B cell (primary cell): ENCODE data around the gene LMAN1L. TPM values are rescaled to one million over a fixed set of nuclear protein-coding genes. Genes with fewer than 3 reads are reported as not detected.
A peak's percentile ranks its signal among the peaks of the same experiment; 100 is the strongest.

ENCODE experiments used
- ATAC-seq: fragments of 200-7000 bp; cut with Tn5 transposase; one replicate; pipeline ENCODE4 v1.10.0; 2021; ENCODE audit warnings: low read depth, mild to moderate bottlenecking, moderate number of reproducible peaks, moderate library complexity
- CTCF ChIA-PET: fragments of 350-600 bp; sonication (Branson Sonifier 250); formaldehyde crosslinking; loops from one replicate; lab custom pipeline; 2021; ENCODE audit warnings: antibody characterized with exemption, inconsistent platforms; lab: Charles Lee
- POLR2A ChIA-PET: fragments of 350-600 bp; sonication (Branson Sonifier 250); formaldehyde crosslinking; loops from one replicate; lab custom pipeline; 2021; ENCODE audit warnings: antibody characterized with exemption; lab: Charles Lee
- DNase-seq: peaks from one replicate; pipeline ENCODE4 v3.0.0; 2013
- H2AFZ ChIP-seq: 2 replicates; pipeline ENCODE4 v1.6.1; 2012; ENCODE audit warnings: mild to moderate bottlenecking, low read depth, low read length; ENCODE audit not compliant: insufficient read depth, poor library complexity, severe bottlenecking
- H3K27ac ChIP-seq, 2 donors: 1 replicate in 1 of 2; 2 replicates in 1 of 2; pipeline ENCODE4 v1.5.1; 2012 to 2013; ENCODE audit warnings: low read length in 2 of 2, mild to moderate bottlenecking in 2 of 2, moderate library complexity in 1 of 2
- H3K27me3 ChIP-seq, 4 experiments: fragments of 200-600 bp in 1 of 4; sonication (generic) in 1 of 4; replicated peaks in 1 of 4; 1 replicate in 2 of 4; 2 replicates in 2 of 4; pipeline versions ENCODE4 v1.6.1 to v1.7.0; 2013 to 2016; ENCODE audit warnings: low read length in 3 of 4, mild to moderate bottlenecking in 2 of 4, mixed read lengths in 1 of 4, moderate library complexity in 1 of 4; ENCODE audit not compliant: insufficient read depth in 4 of 4, control insufficient read depth in 3 of 4; ENCODE audit errors: control extremely low read depth in 1 of 4
- H3K36me3 ChIP-seq, 2 experiments: replicated peaks in 1 of 2; 1 replicate in 1 of 2; 2 replicates in 1 of 2; pipeline versions ENCODE4 v1.6.1 to v1.7.1; 2013; ENCODE audit warnings: low read length in 1 of 2; ENCODE audit not compliant: insufficient read depth in 2 of 2, control insufficient read depth in 1 of 2; ENCODE audit errors: control extremely low read depth in 1 of 2, extremely low read depth in 1 of 2
- H3K4me1 ChIP-seq, 2 donors: fragments of 200-600 bp in 1 of 2; sonication (generic) in 1 of 2; 1 replicate in 1 of 2; 2 replicates in 1 of 2; pipeline versions ENCODE4 v1.5.1 to v1.6.1; 2013 to 2017; ENCODE audit warnings: low read length in 2 of 2; ENCODE audit not compliant: control insufficient read depth in 2 of 2, insufficient read depth in 2 of 2
- H3K4me2 ChIP-seq: replicated peaks from 2 replicates; pipeline ENCODE3; 2012; ENCODE audit warnings: mild to moderate bottlenecking, low read depth, low read length; ENCODE audit not compliant: poor library complexity, severe bottlenecking
- H3K4me3 ChIP-seq, 5 experiments: fragments of 200-600 bp in 1 of 5; sonication (generic) in 1 of 5; 1 replicate in 3 of 5; 2 replicates in 2 of 5; pipeline versions ENCODE4 v1.5.1 to v1.7.0; 2011 to 2016; ENCODE audit warnings: low read length in 4 of 5, mild to moderate bottlenecking in 4 of 5, low read depth in 2 of 5, control low read depth in 1 of 5, moderate library complexity in 1 of 5; ENCODE audit not compliant: insufficient read depth in 1 of 5; ENCODE audit errors: control extremely low read depth in 1 of 5, extremely low read depth in 1 of 5
- H3K79me2 ChIP-seq: fragments of 200-600 bp; sonication (generic); one replicate; pipeline ENCODE4 v1.6.0; 2016; ENCODE audit warnings: low read length; ENCODE audit not compliant: control insufficient read depth, insufficient read depth
- H3K9ac ChIP-seq: fragments of 200-600 bp; sonication (generic); 2 replicates; pipeline ENCODE4 v1.6.1; 2017; ENCODE audit warnings: mild to moderate bottlenecking, low read length, moderate library complexity
- H3K9me3 ChIP-seq, 3 donors: one replicate each; pipeline versions ENCODE4 v1.6.1 to v1.7.1; 2013; ENCODE audit warnings: low read length in 2 of 3; ENCODE audit not compliant: control insufficient read depth in 2 of 3, insufficient read depth in 1 of 3; ENCODE audit errors: control extremely low read depth in 1 of 3
- H4K20me1 ChIP-seq: 2 replicates; pipeline ENCODE4 v1.6.0; 2012; ENCODE audit warnings: mild to moderate bottlenecking, low read length; ENCODE audit not compliant: insufficient read depth, control insufficient read depth, poor library complexity, severe bottlenecking
- H3K27ac Mint-ChIP-seq: one replicate; pipeline ENCODE4 v1.8.0; 2021; ENCODE audit warnings: mixed read lengths
- H3K27me3 Mint-ChIP-seq: one replicate; pipeline ENCODE4 v1.8.0; 2021; ENCODE audit warnings: mixed read lengths
- H3K4me1 Mint-ChIP-seq: one replicate; pipeline ENCODE4 v1.8.0; 2021; ENCODE audit warnings: mixed read lengths
- H3K4me3 Mint-ChIP-seq: one replicate; pipeline ENCODE4 v1.8.0; 2021; ENCODE audit warnings: mixed read lengths
- H3K9me3 Mint-ChIP-seq: one replicate; pipeline ENCODE4 v1.8.0; 2022; ENCODE audit warnings: mixed read lengths; ENCODE audit not compliant: insufficient read depth
- CTCF ChIP-seq: fragments of 200-600 bp; IDR thresholded peaks from one replicate; pipeline ENCODE4 v1.8.0; 2022; ENCODE audit warnings: antibody characterized with exemption, mild to moderate bottlenecking
- EZH2 ChIP-seq: IDR thresholded peaks from 2 replicates; pipeline ENCODE4 v1.6.1; 2012; ENCODE audit warnings: borderline replicate concordance, low read depth, mild to moderate bottlenecking, moderate library complexity, low read length; ENCODE audit not compliant: insufficient read depth, poor library complexity, severe bottlenecking
- WGBS: methylation state at CpG from one replicate; pipeline ENCODE4 v1.1.5; 2013; ENCODE audit warnings: missing lambda C conversion rate; ENCODE audit not compliant: insufficient coverage; 5-methylcytosine and 5-hydroxymethylcytosine counted together
- intact Hi-C: fragments of 100-400 bp; cut with micrococcal nuclease; formaldehyde crosslinking; loops from one replicate; pipeline ENCODE4 v1.10.0; 2022
- polyA plus RNA-seq: library from polyadenylated mRNA; depleted of rRNA; stranded (reverse); fragments of >200 nt; gene quantifications from 2 replicates; pipeline ENCODE4 v1.2.3, GENCODE V29; 2012
- total RNA-seq, 2 donors: library from RNA; stranded (reverse); fragments of 120-200 nt in 1 of 2; gene quantifications; 1 replicate in 1 of 2; 2 replicates in 1 of 2; pipeline versions ENCODE4 v1.2.3 to v1.2.4, GENCODE V29; 2013 to 2022

The LMAN1L gene
- total and polyA plus RNA-seq, 2 donors (not counting 1 experiment from before 2014, with no cell fraction given): 0.60 to 1.1 TPM

- no peak overlapping the region for H3K9ac ChIP-seq
- H3K27ac ChIP-seq: no peak overlapping the region
- H4K20me1 ChIP-seq: no peaks in the 10 kb centered on the region
- 72% methylated on average over 3 of the region's 4 CpGs for WGBS
- H3K79me2 ChIP-seq: peaks cover 66% of the 10 kb centered on the region
- H3K4me3 ChIP-seq: no peak overlapping the region
- POLR2A ChIA-PET: interaction anchor here (1.0 to 15.2 kb wide), 5 partner anchors 9 to 72 kb away, joined by 3 to 572 read pairs (median 8); partner anchors contain the start of gene ULK3
- DNase-seq (peak; percentile 18), ATAC-seq (no peak)
- intact Hi-C loops: no loop called here
- no peaks in the 10 kb centered on the region for H3K36me3 ChIP-seq
- Mint-ChIP-seq H3K27ac (no peak overlapping the region), H3K9me3 (no peaks in the 10 kb centered on the region), H3K27me3 (no peaks in the 10 kb centered on the region), H3K4me3 (no peak overlapping the region), H3K4me1 (peaks cover 49% of the 10 kb centered on the region)
- H3K9me3 ChIP-seq: no peaks in the 10 kb centered on the region
- CTCF ChIA-PET: interaction anchor here (0.6 to 29.7 kb wide), 31 partner anchors 11 to 538 kb away, joined by 3 to 2548 read pairs (median 9); partner anchors contain the start of genes COX5A, CPLX3, CSK and FAM219B
- TF ChIP-seq EZH2 (no peak), CTCF (no peak)
- peaks cover 50 to 56% of the 10 kb centered on the region in 2 donors for H3K4me1 ChIP-seq
- no peak overlapping the region for H2AFZ ChIP-seq
- no peaks in the 10 kb centered on the region for H3K27me3 ChIP-seq
- H3K4me2 ChIP-seq: peak overlapping the region; percentile 58
These were observed 42.3 kb upstream of the LMAN1L start for GRCh38 chr15:74770211-74770903.

- Mint-ChIP-seq H3K27ac (peak overlapping the region; percentile 78), H3K4me3 (peak overlapping the region; percentile 49), H3K4me1 (peaks cover 79% of the 10 kb centered on the region), H3K9me3 (no peaks in the 10 kb centered on the region), H3K27me3 (no peaks in the 10 kb centered on the region)
- Histone ChIP-seq H3K4me1 (peaks cover 78 to 86% of the 10 kb centered on the region in 2 donors), H3K4me3 (no peak overlapping the region), H3K36me3 (no peaks in the 10 kb centered on the region), H3K27ac (peak overlapping the region; percentile 25 to 99), H3K79me2 (peaks cover 77% of the 10 kb centered on the region), H3K27me3 (no peaks in the 10 kb centered on the region), H3K9ac (no peak overlapping the region), H3K9me3 (no peaks in the 10 kb centered on the region), H2AFZ (no peak overlapping the region), H4K20me1 (no peaks in the 10 kb centered on the region), H3K4me2 (peak overlapping the region; percentile 74)
- ATAC-seq: no peak
- no peak for DNase-seq
- ChIA-PET CTCF (interaction anchor here (7.1 to 29.7 kb wide), 5 partner anchors 21 to 177 kb away, joined by 87 to 2548 read pairs (median 108); partner anchors contain the start of genes CSK, LMAN1L and ULK3), POLR2A (interaction anchor here (0.6 to 15.2 kb wide), 5 partner anchors 11 to 143 kb away, joined by 3 to 572 read pairs (median 6); no protein-coding TSS in a partner anchor)
- WGBS: 88% methylated on average over 5 of the region's 5 CpGs
- intact Hi-C loops: no loop called here
- TF ChIP-seq EZH2 (no peak), CTCF (no peak)
These were observed 39.3 kb upstream of the LMAN1L start for GRCh38 chr15:74773329-74773728.
